PC-3 (cell line): ENCODE data around the gene LCP1.

ENCODE experiments used
- EZH2phosphoT487 ChIP-seq: fragments of 300-600 bp; sonication (generic); IDR thresholded peaks from 2 replicates; pipeline ENCODE4 v1.6.1; 2018; ENCODE audit warnings: mild to moderate bottlenecking, antibody characterized with exemption, low read length, borderline replicate concordance
- TF ChIP-seq, protein P1 (sequence below): fragments of 300-600 bp; sonication (generic); conservative IDR thresholded peaks from 2 replicates; pipeline ENCODE4 v1.5.1; 2017; ENCODE audit warnings: antibody characterized with exemption, low read depth, mild to moderate bottlenecking, low read length

DNA sequence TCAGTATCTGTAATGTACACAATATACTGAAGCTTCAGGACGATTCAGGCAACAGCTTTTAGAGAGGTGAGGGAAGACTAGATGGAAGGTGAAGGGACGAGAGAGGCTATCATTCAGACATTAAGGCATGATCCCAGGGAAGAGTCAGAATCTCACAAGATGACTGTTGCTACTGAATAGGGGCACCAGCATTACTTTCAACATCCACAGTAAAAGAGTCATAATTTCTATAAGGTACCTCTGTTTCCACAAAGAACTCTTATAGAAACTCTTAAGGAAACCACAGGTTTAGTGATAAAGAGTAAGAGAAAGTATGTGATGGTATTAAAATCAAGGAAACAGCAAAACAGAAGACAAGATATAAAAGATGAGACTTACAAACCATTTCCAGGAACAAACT is 23.0 kb downstream of the LCP1 start:
- TF ChIP-seq, protein P1, sequence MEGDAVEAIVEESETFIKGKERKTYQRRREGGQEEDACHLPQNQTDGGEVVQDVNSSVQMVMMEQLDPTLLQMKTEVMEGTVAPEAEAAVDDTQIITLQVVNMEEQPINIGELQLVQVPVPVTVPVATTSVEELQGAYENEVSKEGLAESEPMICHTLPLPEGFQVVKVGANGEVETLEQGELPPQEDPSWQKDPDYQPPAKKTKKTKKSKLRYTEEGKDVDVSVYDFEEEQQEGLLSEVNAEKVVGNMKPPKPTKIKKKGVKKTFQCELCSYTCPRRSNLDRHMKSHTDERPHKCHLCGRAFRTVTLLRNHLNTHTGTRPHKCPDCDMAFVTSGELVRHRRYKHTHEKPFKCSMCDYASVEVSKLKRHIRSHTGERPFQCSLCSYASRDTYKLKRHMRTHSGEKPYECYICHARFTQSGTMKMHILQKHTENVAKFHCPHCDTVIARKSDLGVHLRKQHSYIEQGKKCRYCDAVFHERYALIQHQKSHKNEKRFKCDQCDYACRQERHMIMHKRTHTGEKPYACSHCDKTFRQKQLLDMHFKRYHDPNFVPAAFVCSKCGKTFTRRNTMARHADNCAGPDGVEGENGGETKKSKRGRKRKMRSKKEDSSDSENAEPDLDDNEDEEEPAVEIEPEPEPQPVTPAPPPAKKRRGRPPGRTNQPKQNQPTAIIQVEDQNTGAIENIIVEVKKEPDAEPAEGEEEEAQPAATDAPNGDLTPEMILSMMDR: no peak
- no peak for TF ChIP-seq EZH2phosphoT487
